ENCODE measurements around the gene SYNGAP1.

GRCh38 chr6:33404884-33405283 lies 15.0 kb upstream of the SYNGAP1 start:
- TF ChIP-seq POLR2A (IDR thresholded peaks at IDR 0.05; ENCODE audit: extremely low read depth, insufficient read length) (no peak), MAX (IDR thresholded peaks at IDR 0.05; ENCODE audit: low read depth, low read length) (no peak), CTCF (IDR thresholded peaks at IDR 0.05; ENCODE audit: low read depth, low read length) (no peak)

Measured in NB4 (cell line).